H1 (cell line): ENCODE measurements around the gene DIP2B. TPM values are rescaled to one million over a fixed set of nuclear protein-coding genes. Genes with fewer than 3 reads are reported as not detected.

Experiments used
- CTCF ChIA-PET: fragments of 300-600 bp; sonication (Branson Sonifier 250); formaldehyde crosslinking; loops from one replicate; lab custom pipeline; 2021; ENCODE audit not compliant: partially characterized antibody; lab: Charles Lee
- POLR2A ChIA-PET: fragments of 300-600 bp; sonication (Branson Sonifier 250); formaldehyde crosslinking; loops from one replicate; lab custom pipeline; 2021; ENCODE audit warnings: inconsistent platforms; ENCODE audit not compliant: partially characterized antibody; lab: Charles Lee
- DNase-seq, 2 experiments: peaks; one replicate each; pipeline versions ENCODE4 v3.0.0 to v3.0.0-alpha.2; 2010 to 2022; ENCODE audit warnings: low spot score in 2 of 2, low read depth in 1 of 2, mixed read lengths in 1 of 2
- FAIRE-seq: peaks from 2 replicates; lab custom pipeline; 2011; peaks lifted over from hg19 to GRCh38; lab: Jason Lieb, UNC
- H2AFZ ChIP-seq: 2 replicates; pipeline ENCODE4 v1.8.1; 2012; ENCODE audit warnings: low read length, inconsistent platforms
- H2AK5ac ChIP-seq: 2 replicates; pipeline ENCODE4 v1.6.1; 2013; ENCODE audit warnings: low read depth, low read length
- H2BK120ac ChIP-seq: replicated peaks from 2 replicates; pipeline ENCODE3; 2013; ENCODE audit warnings: low read depth, low read length, inconsistent platforms
- H2BK12ac ChIP-seq: 2 replicates; pipeline ENCODE4 v1.6.1; 2013; ENCODE audit warnings: low read depth, low read length
- H2BK15ac ChIP-seq: 2 replicates; pipeline ENCODE4 v1.6.1; 2013; ENCODE audit warnings: low read length
- H2BK20ac ChIP-seq: 2 replicates; pipeline ENCODE4 v1.6.1; 2013; ENCODE audit warnings: low read length
- H2BK5ac ChIP-seq: 2 replicates; pipeline ENCODE4 v1.6.1; 2013; ENCODE audit warnings: low read depth, low read length
- H3K14ac ChIP-seq: 2 replicates; pipeline ENCODE4 v1.6.1; 2013; ENCODE audit warnings: inconsistent platforms; ENCODE audit not compliant: insufficient read length
- H3K18ac ChIP-seq: 2 replicates; pipeline ENCODE4 v1.6.1; 2013; ENCODE audit warnings: low read length; ENCODE audit errors: extremely low read depth
- H3K23ac ChIP-seq: 2 replicates; pipeline ENCODE4 v1.6.1; 2013; ENCODE audit warnings: inconsistent platforms; ENCODE audit not compliant: insufficient read length
- H3K23me2 ChIP-seq: 2 replicates; pipeline ENCODE4 v1.6.1; 2013; ENCODE audit warnings: low read depth, low read length
- H3K27ac ChIP-seq: 2 replicates; pipeline ENCODE4 v1.6.1; 2011; ENCODE audit warnings: low read depth, low read length, inconsistent platforms
- H3K27me3 ChIP-seq, 4 experiments: replicated peaks in 1 of 4; 1 replicate in 1 of 4; 2 replicates in 3 of 4; pipeline versions ENCODE4 v1.6.1 to v1.8.1; 2011 to 2013; ENCODE audit warnings: low read length in 3 of 4, mild to moderate bottlenecking in 3 of 4, inconsistent platforms in 2 of 4, mixed read lengths in 2 of 4, moderate library complexity in 1 of 4; ENCODE audit not compliant: control insufficient read depth in 3 of 4, insufficient read depth in 3 of 4; ENCODE audit errors: extremely low read depth in 1 of 4
- H3K36me3 ChIP-seq, 4 experiments: 2 replicates each; pipeline versions ENCODE4 v1.6.1 to v1.8.1; 2011 to 2013; ENCODE audit warnings: mild to moderate bottlenecking in 4 of 4, low read length in 3 of 4, moderate library complexity in 2 of 4, control low read depth in 1 of 4, inconsistent platforms in 1 of 4; ENCODE audit not compliant: insufficient read depth in 4 of 4, control insufficient read depth in 2 of 4
- H3K4ac ChIP-seq: replicated peaks from 2 replicates; pipeline ENCODE3; 2013; ENCODE audit warnings: low read length, low read depth, mixed read lengths, inconsistent platforms; ENCODE audit not compliant: insufficient read length
- H3K4me1 ChIP-seq, 4 experiments: replicated peaks in 1 of 4; 1 replicate in 1 of 4; 2 replicates in 3 of 4; pipeline versions ENCODE4 v1.6.1 to v1.8.1; 2011 to 2013; ENCODE audit warnings: low read length in 3 of 4, inconsistent platforms in 2 of 4, mixed read lengths in 1 of 4; ENCODE audit not compliant: insufficient read depth in 4 of 4, control insufficient read depth in 3 of 4
- H3K4me2 ChIP-seq, 2 experiments: 2 replicates each; pipeline versions ENCODE4 v1.6.1 to v1.8.1; 2011 to 2013; ENCODE audit warnings: low read depth in 2 of 2, low read length in 2 of 2, control low read depth in 1 of 2, inconsistent platforms in 1 of 2, mild to moderate bottlenecking in 1 of 2; ENCODE audit not compliant: insufficient read depth in 1 of 2
- H3K4me3 ChIP-seq, 4 experiments: fragments of 200-600, 300-600 bp in 1 of 4; sonication (generic), shearing (Covaris generic), sonication (Bioruptor Twin) in 1 of 4; 2 replicates each; pipeline versions ENCODE4 v1.5.1 to v1.8.1; 2011 to 2016; ENCODE audit warnings: low read length in 4 of 4, low read depth in 3 of 4, control low read depth in 2 of 4, inconsistent platforms in 2 of 4, mild to moderate bottlenecking in 2 of 4, mixed read lengths in 1 of 4, moderate library complexity in 1 of 4; ENCODE audit not compliant: insufficient read depth in 2 of 4; ENCODE audit errors: extremely low read depth in 1 of 4
- H3K56ac ChIP-seq: replicated peaks from 2 replicates; pipeline ENCODE3; 2013; ENCODE audit warnings: low read depth, mild to moderate bottlenecking, mixed read lengths, low read length, inconsistent platforms; ENCODE audit not compliant: insufficient read length
- H3K79me1 ChIP-seq: 2 replicates; pipeline ENCODE4 v1.6.1; 2013; ENCODE audit warnings: low read depth, low read length, control low read depth
- H3K79me2 ChIP-seq, 2 experiments: 2 replicates each; pipeline versions ENCODE4 v1.6.1 to v1.8.1; 2012 to 2013; ENCODE audit warnings: low read length in 2 of 2, mild to moderate bottlenecking in 2 of 2, inconsistent platforms in 1 of 2; ENCODE audit not compliant: insufficient read depth in 2 of 2, control insufficient read depth in 1 of 2
- H3K9ac ChIP-seq, 4 experiments: replicated peaks in 1 of 4; 1 replicate in 1 of 4; 2 replicates in 3 of 4; pipeline versions ENCODE4 v1.6.1 to v1.8.1; 2011 to 2013; ENCODE audit warnings: low read depth in 3 of 4, low read length in 3 of 4, control low read depth in 2 of 4, mild to moderate bottlenecking in 2 of 4, moderate library complexity in 2 of 4, inconsistent platforms in 1 of 4; ENCODE audit errors: extremely low read depth in 1 of 4
- H3K9me3 ChIP-seq, 2 experiments: 2 replicates each; pipeline versions ENCODE4 v1.6.1 to v1.8.1; 2012 to 2013; ENCODE audit warnings: mild to moderate bottlenecking in 2 of 2, moderate library complexity in 2 of 2, control low read depth in 1 of 2, inconsistent platforms in 1 of 2, low read depth in 1 of 2, low read length in 1 of 2, mixed read lengths in 1 of 2; ENCODE audit not compliant: insufficient read depth in 2 of 2
- H4K20me1 ChIP-seq, 2 experiments: replicated peaks in 1 of 2; 2 replicates each; pipeline versions ENCODE3 to v1.8.1; 2011 to 2013; ENCODE audit warnings: inconsistent platforms in 2 of 2, low read length in 2 of 2, mild to moderate bottlenecking in 1 of 2; ENCODE audit not compliant: insufficient read depth in 2 of 2, control insufficient read depth in 1 of 2
- H4K5ac ChIP-seq: 2 replicates; pipeline ENCODE4 v1.6.1; 2013; ENCODE audit warnings: low read length, low read depth, mixed read lengths, inconsistent platforms; ENCODE audit not compliant: insufficient read length
- H4K8ac ChIP-seq: 2 replicates; pipeline ENCODE4 v1.8.0; 2013; ENCODE audit warnings: mild to moderate bottlenecking, moderate library complexity, low read length, inconsistent platforms; ENCODE audit not compliant: insufficient read depth; ENCODE audit errors: extremely low read depth
- H4K91ac ChIP-seq: replicated peaks from 2 replicates; pipeline ENCODE3; 2013; ENCODE audit warnings: low read length, mixed read lengths, inconsistent platforms; ENCODE audit not compliant: insufficient read length
- BCL11A ChIP-seq, 2 experiments: IDR thresholded peaks; one replicate each; pipeline ENCODE4 v1.6.1; 2011; ENCODE audit warnings: low read depth in 2 of 2, low read length in 2 of 2, mild to moderate bottlenecking in 2 of 2
- BRCA1 ChIP-seq: IDR thresholded peaks from 2 replicates; pipeline ENCODE4 v1.6.1; 2012; ENCODE audit warnings: low read depth, low read length, improper control_type of control experiment
- CBX8 ChIP-seq: fragments of 300-800, 300-1000 bp; sonication (generic); IDR thresholded peaks from 2 replicates; pipeline ENCODE4 v1.7.1; 2016; ENCODE audit warnings: low read depth, low read length, borderline replicate concordance
- CHD1 ChIP-seq: IDR thresholded peaks from 2 replicates; pipeline ENCODE4 v1.6.1; 2012; ENCODE audit warnings: low read depth, low read length, improper control_type of control experiment
- CHD2 ChIP-seq: IDR thresholded peaks from 2 replicates; pipeline ENCODE4 v1.6.1; 2012; ENCODE audit warnings: low read length, improper control_type of control experiment
- EZH2 ChIP-seq: fragments of 200-600 bp; sonication (generic); IDR thresholded peaks from 2 replicates; pipeline ENCODE4 v1.7.1; 2012; ENCODE audit warnings: low read depth, mild to moderate bottlenecking, moderate library complexity, low read length, inconsistent platforms; ENCODE audit not compliant: severe bottlenecking
- GABPA ChIP-seq: IDR thresholded peaks from 2 replicates; pipeline ENCODE4 v1.6.1; 2011; ENCODE audit warnings: mild to moderate bottlenecking, low read length, moderate library complexity, borderline replicate concordance; ENCODE audit not compliant: insufficient read depth
- GTF2F1 ChIP-seq: IDR thresholded peaks from 2 replicates; pipeline ENCODE4 v1.6.1; 2012; ENCODE audit warnings: low read depth, low read length, improper control_type of control experiment, borderline replicate concordance
- HDAC6 ChIP-seq: IDR thresholded peaks from one replicate; pipeline ENCODE4 v1.7.1; 2012; ENCODE audit warnings: low read depth, mild to moderate bottlenecking, inconsistent platforms, low read length, moderate library complexity
- JUN ChIP-seq: IDR thresholded peaks from 2 replicates; pipeline ENCODE4 v1.6.1; 2011; ENCODE audit warnings: low read depth, mild to moderate bottlenecking, improper control_type of control experiment, low read length
- POLR2AphosphoS5 ChIP-seq: IDR thresholded peaks from 2 replicates; pipeline ENCODE4 v1.6.1; 2011; ENCODE audit warnings: low read depth, low read length
- RNF2 ChIP-seq: fragments of 200-900, 300-1000 bp; sonication (generic); IDR thresholded peaks from 2 replicates; pipeline ENCODE4 v1.7.1; 2016; ENCODE audit warnings: borderline replicate concordance, low read depth, mild to moderate bottlenecking, antibody characterized with exemption, low read length; ENCODE audit not compliant: poor library complexity, severe bottlenecking; ENCODE audit errors: missing control alignments
- SP1 ChIP-seq: IDR thresholded peaks from 2 replicates; pipeline ENCODE4 v1.6.1; 2011; ENCODE audit warnings: low read depth, low read length
- SRF ChIP-seq: IDR thresholded peaks from 2 replicates; pipeline ENCODE4 v1.6.1; 2011; ENCODE audit warnings: mild to moderate bottlenecking, low read depth, low read length, moderate library complexity
- TAF1 ChIP-seq: IDR thresholded peaks from 2 replicates; pipeline ENCODE4 v1.6.1; 2011; ENCODE audit warnings: mild to moderate bottlenecking, low read depth, low read length
- TCF12 ChIP-seq: IDR thresholded peaks from 2 replicates; pipeline ENCODE4 v1.6.1; 2011; ENCODE audit warnings: low read depth, mild to moderate bottlenecking, low read length
- WGBS, 2 experiments: shearing (Covaris generic) in 1 of 2; methylation state at CpG; one replicate each; pipeline versions ENCODE4 v1.1.6 to v1.1.7; 2013 to 2015; ENCODE audit warnings: low lambda C conversion rate in 2 of 2, mixed read lengths in 2 of 2, inconsistent platforms in 1 of 2, low coverage in 1 of 2, missing lambda C conversion rate in 1 of 2; ENCODE audit not compliant: insufficient replicate concordance in 2 of 2, insufficient coverage in 1 of 2, insufficient read length in 1 of 2; ENCODE audit errors: extremely low coverage in 1 of 2, missing lambda C conversion rate in 1 of 2; 5-methylcytosine and 5-hydroxymethylcytosine counted together
- polyA plus RNA-seq, 7 experiments: library from polyadenylated mRNA; depleted of rRNA in 3 of 7; stranded (reverse) in 5 of 7; unstranded in 2 of 7; fragments of >200 nt in 5 of 7; fragments of 200-250 nt in 2 of 7; gene quantifications; 1 replicate in 5 of 7; 2 replicates in 1 of 7; 4 replicates in 1 of 7; pipeline versions ENCODE4 v1.2.1 to v1.2.3, GENCODE V29; 2011 to 2013; ENCODE audit warnings: missing spikeins in 2 of 7, mixed read lengths in 2 of 7
- total RNA-seq: library from RNA; stranded (reverse); fragmentation: NEBNext Ultra II Directional; extraction: Animal tissue kit (Norgen Biotek cat#: 25700); gene quantifications from 2 replicates; pipeline ENCODE4 v1.2.1, GENCODE V29; 2021

The DIP2B gene
- total and polyA plus RNA-seq, 2 of the 8 experiments (the other 6 are each of a cell fraction or from before 2014, with no cell fraction given): 11.1 to 29.6 TPM

- Histone ChIP-seq H2BK20ac (no peak overlapping the region), H4K91ac (no peak overlapping the region), H2BK12ac (no peak overlapping the region), H2BK5ac (no peak overlapping the region), H3K36me3 (no peaks in the 10 kb centered on the region), H3K27me3 (no peaks in the 10 kb centered on the region), H3K14ac (no peak overlapping the region), H3K79me1 (peaks cover 14% of the 10 kb centered on the region), H3K4me3 (no peak overlapping the region), H2BK120ac (no peak overlapping the region), H3K4me1 (peaks cover 0 to 11% (median 0%) of the 10 kb centered on the region in 4 experiments; a peak in 3 of 7 replicates), H3K23ac (no peak overlapping the region), H3K79me2 (peaks cover 4 to 53% of the 10 kb centered on the region in 2 experiments), H2AK5ac (no peak overlapping the region), H4K5ac (no peak overlapping the region), H3K27ac (no peak overlapping the region), H2BK15ac (no peak overlapping the region), H4K20me1 (peaks cover 0 to 3% of the 10 kb centered on the region in 2 experiments), H3K18ac (no peak overlapping the region), H4K8ac (no peak overlapping the region), H3K9me3 (no peaks in the 10 kb centered on the region), H3K23me2 (no peaks in the 10 kb centered on the region), H3K4me2 (no peak overlapping the region), H3K9ac (no peak overlapping the region), H3K4ac (no peak overlapping the region), H3K56ac (no peak overlapping the region), H2AFZ (no peak overlapping the region)
- POLR2A ChIA-PET: no interaction called here
- DNase-seq (no peak), FAIRE-seq (no peak)
- CTCF ChIA-PET: interaction anchor here (0.6 to 0.9 kb wide), 2 partner anchors 10 to 25 kb away, joined by 3 read pairs; no protein-coding TSS in a partner anchor
- WGBS, 2 experiments: 89% methylated on average over 1 of the region's 1 CpG; no CpG with 5 or more reads in 1 of the 2 experiments
- TF ChIP-seq RNF2 (no peak), TCF12 (no peak), POLR2AphosphoS5 (no peak), TAF1 (no peak), BCL11A (IDR thresholded peaks at IDR 0.05; ENCODE audit: low read depth in 2 of 2, low read length in 2 of 2) (no peak), EZH2 (no peak), CHD2 (no peak), SRF (no peak), SP1 (no peak), GABPA (no peak), CBX8 (no peak), GTF2F1 (no peak), BRCA1 (no peak), JUN (no peak), HDAC6 (no peak), CHD1 (no peak)
These were observed 24.0 kb downstream of the DIP2B start for GRCh38 chr12:50528800-50529199.
